ENCODE measurements around the gene QRICH1.
A peak's percentile ranks its signal among the peaks of the same experiment; 100 is the strongest.

Gene QRICH1

DNA sequence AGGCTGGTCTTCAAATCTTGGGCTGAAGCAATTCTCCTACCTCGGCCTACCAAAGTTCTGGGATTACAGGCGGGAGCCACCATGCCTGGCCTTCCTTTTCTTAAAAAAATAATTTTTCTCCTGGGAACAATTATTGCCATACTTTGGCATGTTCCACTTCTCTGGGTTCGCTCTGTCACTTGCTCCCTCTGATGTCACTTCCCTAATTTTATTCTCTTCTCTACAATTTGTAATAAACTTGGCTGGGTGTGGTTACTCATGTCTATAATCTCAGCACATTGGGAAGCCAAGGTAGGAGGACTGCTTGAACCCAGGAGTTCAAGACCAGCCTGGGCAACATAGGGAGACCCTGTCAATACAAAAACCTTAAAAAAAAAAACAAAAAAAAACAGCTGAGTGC, 58.6 kb downstream of the QRICH1 start:
- DNase-seq (ENCODE audit: low read depth, low spot score): no peak

- DNase-seq (ENCODE audit: low read depth, low spot score): no peak
Measured at GRCh38 chr3:49034650-49035049, 59.2 kb downstream of the QRICH1 start.

- no peak for DNase-seq (ENCODE audit: low read depth, low spot score)
Measured at GRCh38 chr3:49032646-49033304, 61.1 kb downstream of the QRICH1 start.

GRCh38 chr3:49030321-49030720, 63.5 kb downstream of the QRICH1 start:
- DNase-seq (ENCODE audit: low read depth, low spot score): no peak

- DNase-seq (ENCODE audit: low read depth, low spot score): no peak
Measured at GRCh38 chr3:49029563-49029884, 64.3 kb downstream of the QRICH1 start.

DNA sequence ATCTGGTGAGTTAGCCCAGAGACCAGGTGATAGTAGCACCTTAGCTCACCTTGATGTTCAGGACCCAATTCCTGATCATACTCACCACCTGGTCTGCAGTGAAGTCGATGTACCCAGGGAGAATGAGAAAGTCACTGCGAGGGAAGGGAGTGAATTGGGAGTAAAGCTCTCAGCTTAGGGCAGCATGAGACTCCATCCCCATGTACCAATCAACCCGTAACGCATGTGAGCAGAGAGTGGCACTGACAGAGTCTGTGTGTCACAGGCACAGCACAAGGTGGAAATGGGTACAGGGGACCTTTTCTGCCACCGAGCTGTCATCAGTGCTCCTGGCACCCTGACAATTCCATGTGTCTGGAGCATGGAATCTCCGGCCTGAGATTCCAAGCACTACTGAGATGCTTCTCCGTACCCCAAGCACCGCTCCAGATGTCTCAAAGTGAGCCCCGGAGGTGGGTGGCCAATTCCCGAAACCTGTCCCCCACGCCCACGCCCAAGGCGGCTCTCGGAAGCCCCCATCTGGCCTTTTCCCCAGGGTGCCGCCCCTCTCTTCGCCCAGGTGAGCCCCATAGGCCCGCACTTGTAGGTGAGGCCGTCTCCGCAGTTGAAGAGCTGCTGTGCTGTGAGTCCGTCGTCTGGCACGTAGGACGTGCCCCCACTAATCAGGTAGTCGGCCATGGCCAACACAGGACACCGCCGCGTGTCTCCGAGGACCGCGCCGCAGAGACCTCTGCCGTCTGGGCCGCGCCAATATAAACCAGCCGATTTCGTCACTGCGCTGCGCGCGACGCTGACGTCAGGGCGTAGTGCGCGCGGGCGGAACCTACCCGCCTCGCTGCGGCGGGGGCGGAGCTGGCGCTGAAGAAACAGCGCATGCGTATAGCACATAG, 65.0 kb downstream of the QRICH1 start, which contains the start of gene IMPDH2:
Gene IMPDH2, minus strand, starts transcription at position 726 of the 890 bp plus-strand sequence. Its CDS starts 48 bp downstream, at position 678.
- DNase-seq (ENCODE audit: low read depth, low spot score): peak; percentile 80

- no peak for DNase-seq (ENCODE audit: low read depth, low spot score)
Measured at GRCh38 chr3:49028298-49028672, 65.6 kb downstream of the QRICH1 start.

- no peak for DNase-seq (ENCODE audit: low read depth, low spot score)
Measured at GRCh38 chr3:49027634-49028033, 66.2 kb downstream of the QRICH1 start.

GRCh38 chr3:49026536-49026935, 67.3 kb downstream of the QRICH1 start:
- no peak for DNase-seq (ENCODE audit: low read depth, low spot score)

- DNase-seq (ENCODE audit: low read depth, low spot score): no peak
Measured at GRCh38 chr3:49025793-49026520, 67.9 kb downstream of the QRICH1 start.

- no peak for DNase-seq (ENCODE audit: low read depth, low spot score)
Measured at GRCh38 chr3:49025005-49025792, 68.7 kb downstream of the QRICH1 start.

- no peak for DNase-seq (ENCODE audit: low read depth, low spot score)
Measured at GRCh38 chr3:49024449-49024848, 69.4 kb downstream of the QRICH1 start.

- no peak for DNase-seq (ENCODE audit: low read depth, low spot score)
Measured at GRCh38 chr3:49023775-49024174, 70.1 kb downstream of the QRICH1 start.

- no peak for DNase-seq (ENCODE audit: low read depth, low spot score)
Measured at GRCh38 chr3:49022688-49023171, 71.1 kb downstream of the QRICH1 start.

DNA sequence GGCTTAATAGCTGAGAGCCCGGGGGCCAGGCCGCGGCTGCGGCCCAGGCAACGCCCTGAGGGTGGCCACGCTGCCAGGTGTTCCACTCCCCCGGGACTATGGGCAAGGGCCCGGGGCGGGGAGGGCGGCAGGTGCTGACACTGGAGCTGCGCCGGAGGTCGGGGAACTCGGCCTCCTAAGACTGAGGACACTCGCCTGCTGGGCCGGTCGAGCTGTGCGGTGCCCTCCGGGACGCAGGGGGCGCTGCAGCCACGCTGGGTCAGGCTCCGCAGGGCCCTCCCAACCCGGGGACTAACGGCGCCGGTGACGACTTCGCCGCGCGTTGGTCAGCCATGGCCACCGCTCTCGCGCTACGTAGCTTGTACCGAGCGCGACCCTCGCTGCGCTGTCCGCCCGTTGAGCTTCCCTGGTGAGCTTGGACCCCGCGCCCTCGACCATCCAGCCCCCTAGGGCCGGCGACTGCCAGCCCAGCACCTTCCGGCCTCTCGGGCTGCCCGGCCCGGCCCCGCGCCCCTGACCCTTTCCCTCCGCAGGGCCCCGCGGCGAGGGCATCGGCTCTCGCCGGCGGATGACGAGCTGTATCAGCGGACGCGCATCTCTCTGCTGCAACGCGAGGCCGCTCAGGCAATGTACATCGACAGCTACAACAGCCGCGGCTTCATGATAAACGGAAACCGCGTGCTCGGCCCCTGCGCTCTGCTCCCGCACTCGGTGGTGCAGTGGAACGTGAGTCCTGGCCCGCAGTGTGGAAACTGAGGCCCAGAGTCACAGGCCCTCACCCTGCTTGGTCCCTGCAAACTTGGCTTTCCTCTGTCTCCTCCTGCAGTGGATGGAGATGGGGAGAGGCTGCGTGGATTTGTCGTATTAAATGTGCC, 71.8 kb downstream of the QRICH1 start, which contains the start of gene NDUFAF3:
Gene NDUFAF3, plus strand, starts transcription at position 309 of the 875 bp plus-strand sequence. Its CDS starts 24 bp downstream, at position 333.
- peak; percentile 82 for DNase-seq (ENCODE audit: low read depth, low spot score)

DNA sequence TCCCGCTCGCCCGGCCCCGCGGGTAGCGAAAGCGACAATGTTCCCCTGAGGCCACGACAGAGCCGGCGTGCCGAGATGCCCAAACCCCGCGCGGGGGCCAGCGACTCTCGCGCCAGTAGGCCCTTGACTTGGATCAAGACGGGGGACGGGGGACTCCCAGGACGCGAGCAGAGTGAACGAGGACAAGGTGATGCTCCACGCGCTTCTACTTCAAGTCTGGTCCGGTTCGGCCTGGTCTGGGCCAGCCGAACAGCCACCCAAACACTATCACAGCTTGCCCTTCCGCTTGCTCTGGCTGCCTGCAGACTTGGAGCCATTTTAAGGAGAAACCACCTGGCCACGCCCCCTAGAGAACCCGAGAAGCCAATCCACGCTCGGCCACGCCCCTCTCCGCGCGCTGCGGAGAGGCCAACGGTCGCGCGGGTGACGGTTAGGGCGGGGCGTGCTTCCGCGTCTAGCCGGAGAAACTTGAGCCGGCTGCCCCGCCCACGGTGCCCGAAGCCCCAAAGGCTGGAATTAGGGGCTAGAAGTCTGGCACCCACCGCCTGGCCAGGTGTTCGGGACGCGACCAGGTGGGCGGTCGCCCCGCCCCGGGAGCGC, 72.6 kb downstream of the QRICH1 start:
- DNase-seq (ENCODE audit: low read depth, low spot score): peak; percentile 92

DNA sequence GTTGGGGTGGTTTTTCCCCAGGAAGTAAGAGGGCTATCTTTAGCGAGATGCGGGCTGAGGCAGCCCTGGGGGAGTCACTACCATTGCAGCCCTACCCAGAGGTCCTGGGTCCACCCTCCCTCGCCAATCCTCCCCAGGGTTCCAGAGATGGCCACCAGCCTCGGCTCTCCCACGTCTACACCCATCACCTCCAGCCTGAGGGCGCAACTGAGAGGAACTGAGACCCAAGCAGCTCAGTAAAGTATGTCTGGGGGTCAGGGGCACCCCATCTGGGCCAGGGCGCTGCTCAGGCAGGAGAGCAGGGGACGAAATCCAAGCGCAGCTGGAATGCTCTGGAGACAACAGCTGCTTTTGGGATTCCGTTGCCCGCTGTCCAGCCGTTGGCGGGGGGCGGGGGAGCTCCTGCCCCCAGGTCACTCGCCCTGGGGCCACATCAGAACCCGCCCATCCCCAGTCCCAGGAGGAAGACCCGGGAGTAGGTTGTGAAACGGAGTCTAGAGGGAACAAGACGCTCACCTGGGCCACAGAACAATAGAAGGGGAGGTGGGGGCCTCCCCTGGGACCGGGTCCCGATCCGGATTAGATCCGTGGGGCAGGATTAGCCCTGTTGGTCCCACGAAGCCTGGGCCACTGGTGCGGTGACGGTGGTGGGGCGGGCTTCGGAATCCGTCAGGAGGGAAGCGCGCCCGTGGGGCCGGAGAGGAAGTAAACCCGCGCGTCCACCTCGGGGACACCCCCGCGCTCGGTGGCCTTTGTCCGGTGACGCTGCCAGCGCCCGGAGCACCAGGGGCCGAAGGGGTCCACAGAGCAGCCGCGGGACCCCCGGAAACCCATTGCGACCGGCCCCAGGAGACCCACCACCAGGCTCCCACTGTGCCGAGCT, 73.3 kb downstream of the QRICH1 start:
- DNase-seq (ENCODE audit: low read depth, low spot score): no peak

- DNase-seq (ENCODE audit: low read depth, low spot score): no peak
Measured at GRCh38 chr3:49019941-49020329, 73.9 kb downstream of the QRICH1 start.

- DNase-seq (ENCODE audit: low read depth, low spot score): no peak
Measured at GRCh38 chr3:49018707-49019006, 75.2 kb downstream of the QRICH1 start.
